Measurements from ENCODE around the gene ZNF829.

- TF ChIP-seq POLR2A (IDR thresholded peaks at IDR 0.05): no peak
- TF ChIP-seq, protein P1, sequence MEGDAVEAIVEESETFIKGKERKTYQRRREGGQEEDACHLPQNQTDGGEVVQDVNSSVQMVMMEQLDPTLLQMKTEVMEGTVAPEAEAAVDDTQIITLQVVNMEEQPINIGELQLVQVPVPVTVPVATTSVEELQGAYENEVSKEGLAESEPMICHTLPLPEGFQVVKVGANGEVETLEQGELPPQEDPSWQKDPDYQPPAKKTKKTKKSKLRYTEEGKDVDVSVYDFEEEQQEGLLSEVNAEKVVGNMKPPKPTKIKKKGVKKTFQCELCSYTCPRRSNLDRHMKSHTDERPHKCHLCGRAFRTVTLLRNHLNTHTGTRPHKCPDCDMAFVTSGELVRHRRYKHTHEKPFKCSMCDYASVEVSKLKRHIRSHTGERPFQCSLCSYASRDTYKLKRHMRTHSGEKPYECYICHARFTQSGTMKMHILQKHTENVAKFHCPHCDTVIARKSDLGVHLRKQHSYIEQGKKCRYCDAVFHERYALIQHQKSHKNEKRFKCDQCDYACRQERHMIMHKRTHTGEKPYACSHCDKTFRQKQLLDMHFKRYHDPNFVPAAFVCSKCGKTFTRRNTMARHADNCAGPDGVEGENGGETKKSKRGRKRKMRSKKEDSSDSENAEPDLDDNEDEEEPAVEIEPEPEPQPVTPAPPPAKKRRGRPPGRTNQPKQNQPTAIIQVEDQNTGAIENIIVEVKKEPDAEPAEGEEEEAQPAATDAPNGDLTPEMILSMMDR (IDR thresholded peaks at IDR 0.05): no peak
These were observed 64.2 kb downstream of the ZNF829 start for GRCh38 chr19:36851898-36852297.

Measured in tibial nerve (tissue), 3 donors.